Activated T-helper 2 cell treated with anti-CD3 and anti-CD28 coated beads, Interferon-gamma antibody, Interleukin-2, Interleukin-4, amounts not matched to agents 10 μg/mL and 5 μg/mL and 100 μg/mL, durations not matched to agents 14 hours and 24 hours and 36 hours (primary cell): ENCODE results near the gene CYSLTR2. TPM values are rescaled to one million over a fixed set of nuclear protein-coding genes. Genes with fewer than 3 reads are reported as not detected.

ENCODE experiments used
- total RNA-seq: library from RNA; stranded (reverse); gene quantifications from 2 replicates; pipeline ENCODE4 v1.2.3, GENCODE V29; 2022

CYSLTR2 gene
- total RNA-seq, 1 donor from 2014 or later = 3.7 TPM

Other genes with a start within 250 kb of the CYSLTR2 start
- gene LPAR6, start 240.8 kb upstream of the CYSLTR2 start, total RNA-seq = 4.5 and 5.8 TPM in 2 replicates
- 2.7 and 3.4 TPM in 2 replicates for gene RCBTB2, start 120.8 kb upstream of the CYSLTR2 start, total RNA-seq